Transverse colon (tissue), 4 donors: ENCODE data around the gene EXOSC5. TPM values are rescaled to one million over a fixed set of nuclear protein-coding genes. Genes with fewer than 3 reads are reported as not detected.
A peak's percentile ranks its signal among the peaks of the same experiment; 100 is the strongest.

Experiments
- DNase-seq: peaks from one replicate; pipeline ENCODE4 v3.0.0-alpha.2; 2019
- H3K27ac ChIP-seq, 4 donors: fragments of 200-600 bp; sonication (generic); 2 replicates each; pipeline ENCODE4 v1.5.1; 2016 to 2018; ENCODE audit warnings: inconsistent platforms in 4 of 4
- H3K27me3 ChIP-seq: fragments of 200-600 bp; sonication (generic); 2 replicates; pipeline ENCODE4 v1.5.1; 2017; ENCODE audit warnings: inconsistent platforms
- H3K36me3 ChIP-seq, 4 donors: fragments of 200-600 bp; sonication (generic); 2 replicates each; pipeline ENCODE4 v1.5.1; 2017 to 2019; ENCODE audit warnings: inconsistent platforms in 4 of 4
- H3K4me1 ChIP-seq, 4 donors: fragments of 200-600 bp; sonication (generic); 2 replicates each; pipeline ENCODE4 v1.5.1; 2017 to 2020; ENCODE audit warnings: inconsistent platforms in 4 of 4
- H3K4me3 ChIP-seq, 4 donors: fragments of 200-600 bp; sonication (generic); 1 replicate in 1 of 4; 2 replicates in 3 of 4; pipeline versions ENCODE4 v1.5.1 to v1.6.1; 2017 to 2019; ENCODE audit warnings: inconsistent platforms in 4 of 4
- H3K9me3 ChIP-seq, 2 donors: fragments of 200-600 bp; sonication (generic); 2 replicates each; pipeline ENCODE4 v1.5.1; 2017 to 2019; ENCODE audit warnings: inconsistent platforms in 2 of 2
- CTCF ChIP-seq, 5 experiments: fragments of 200-600 bp in 3 of 5; fragments of 450-650 bp in 2 of 5; sonication (generic) in 3 of 5; IDR thresholded peaks; 1 replicate in 2 of 5; 2 replicates in 3 of 5; pipeline ENCODE4 v1.5.1; 2016 to 2017; ENCODE audit warnings: antibody characterized with exemption in 5 of 5, inconsistent platforms in 3 of 5, mild to moderate bottlenecking in 2 of 5, moderate library complexity in 1 of 5
- EP300 ChIP-seq: sonication (generic); formaldehyde crosslinking; IDR thresholded peaks from one replicate; pipeline ENCODE4 v1.6.1; 2017; ENCODE audit warnings: antibody characterized with exemption, low read depth
- POLR2A ChIP-seq: fragments of 450-650 bp; IDR thresholded peaks from one replicate; pipeline ENCODE4 v1.6.1; 2016; ENCODE audit warnings: antibody characterized with exemption, mild to moderate bottlenecking, moderate library complexity
- POLR2AphosphoS5 ChIP-seq, 3 donors: sonication (generic); formaldehyde crosslinking; IDR thresholded peaks; one replicate each; pipeline ENCODE4 v1.6.1; 2016; ENCODE audit warnings: antibody characterized with exemption in 3 of 3
- WGBS, 2 donors: methylation state at CpG; one replicate each; pipeline ENCODE4 v1.1.5; 2018; ENCODE audit warnings: low coverage in 1 of 2; 5-methylcytosine and 5-hydroxymethylcytosine counted together
- in situ Hi-C, 4 donors: fragments of 200-750 bp; cut with MboI; loops; one replicate each; pipeline versions ENCODE4 v1.15.0 to v1.15.1; 2017; ENCODE audit warnings: low sequenced_read_pairs in 3 of 4, low pct_ligation_motif_present in 1 of 4, low pct_unique_long_range_greater_than_20kb in 1 of 4
- intact Hi-C: fragments of 100-400 bp; cut with DNase I; formaldehyde crosslinking; loops from one replicate; pipeline ENCODE4 v1.15.1; 2023; ENCODE audit warnings: low total_unique reads
- total RNA-seq, 4 donors: library from RNA; depleted of rRNA; stranded (reverse); fragments of >200 nt; gene quantifications; one replicate each; pipeline ENCODE4 v1.1.0, GENCODE V29; 2016

Gene EXOSC5
- total RNA-seq, 4 donors from 2014 or later = 4.0 to 20.6 (median 10.8) TPM

DNA sequence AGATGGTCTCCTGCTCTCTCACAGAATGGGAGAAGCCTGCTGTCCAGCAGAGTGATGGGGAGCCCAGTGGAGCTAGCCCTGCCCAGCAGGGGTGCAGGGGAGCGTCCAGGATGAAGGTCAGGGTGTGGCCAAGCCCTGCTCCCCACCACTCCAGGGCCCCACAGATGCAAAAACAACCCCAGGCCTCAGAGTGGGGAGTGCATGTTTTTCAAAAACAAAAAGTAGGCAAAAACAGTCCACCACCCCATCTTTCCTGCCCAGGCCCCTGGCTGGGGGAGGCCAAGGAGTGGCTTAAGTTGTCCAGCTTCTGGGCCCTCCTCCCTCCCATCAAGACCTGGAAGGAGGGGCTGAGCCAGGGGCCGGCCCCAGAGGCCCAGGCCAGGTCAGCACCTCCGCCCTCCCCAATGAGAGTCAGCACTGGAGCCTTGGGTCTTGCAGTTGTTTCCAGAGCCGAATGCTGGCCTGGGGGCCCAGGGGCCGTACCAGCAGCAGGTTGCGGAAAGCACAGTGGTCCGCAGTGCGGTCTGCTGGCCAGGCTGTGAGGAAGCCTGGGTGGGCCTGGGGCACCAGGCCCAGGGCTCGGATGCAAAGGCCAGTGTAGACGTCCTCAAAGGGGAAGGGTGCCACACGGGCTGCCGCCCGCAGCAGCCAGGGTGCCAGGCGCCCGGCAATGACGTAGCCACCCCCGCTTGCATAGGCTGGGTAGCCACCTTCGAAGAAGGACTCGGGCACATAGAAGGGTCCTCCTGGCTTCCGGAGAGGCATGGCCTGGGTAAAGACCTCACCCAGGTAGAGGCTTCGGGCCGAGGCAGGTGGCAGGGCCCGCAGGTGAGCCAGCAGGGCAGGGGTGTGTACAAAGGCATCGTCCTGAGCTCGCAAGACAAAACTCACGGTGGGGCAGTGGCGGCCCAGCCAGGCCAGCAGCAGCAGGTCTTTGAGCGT is 28.3 kb upstream of the EXOSC5 start:
- H3K4me3 ChIP-seq = peak overlapping the region in 3 of 4 donors; percentile 46 to 68 (median 52)
- peaks cover 0 to 6% (median 2%) of the 10 kb centered on the region in 4 donors for H3K36me3 ChIP-seq
- in situ Hi-C loops = no loop called here
- intact Hi-C loops = no loop called here
- no peaks in the 10 kb centered on the region for H3K27me3 ChIP-seq
- peak; percentile 25 for DNase-seq
- H3K27ac ChIP-seq = peak overlapping the region; percentile 86 to 94 (median 90)
- no peaks in the 10 kb centered on the region for H3K9me3 ChIP-seq
- TF ChIP-seq POLR2A (no peak), CTCF (IDR thresholded peaks at IDR 0.05) (no peak), POLR2AphosphoS5 (IDR thresholded peaks at IDR 0.05) (no peak), EP300 (no peak)
- WGBS, 2 donors = 61% methylated on average over 13 of the region's 28 CpGs; no CpG with 5 or more reads in 1 of the 2 donors
- peaks cover 24 to 62% (median 53%) of the 10 kb centered on the region in 4 donors for H3K4me1 ChIP-seq

DNA sequence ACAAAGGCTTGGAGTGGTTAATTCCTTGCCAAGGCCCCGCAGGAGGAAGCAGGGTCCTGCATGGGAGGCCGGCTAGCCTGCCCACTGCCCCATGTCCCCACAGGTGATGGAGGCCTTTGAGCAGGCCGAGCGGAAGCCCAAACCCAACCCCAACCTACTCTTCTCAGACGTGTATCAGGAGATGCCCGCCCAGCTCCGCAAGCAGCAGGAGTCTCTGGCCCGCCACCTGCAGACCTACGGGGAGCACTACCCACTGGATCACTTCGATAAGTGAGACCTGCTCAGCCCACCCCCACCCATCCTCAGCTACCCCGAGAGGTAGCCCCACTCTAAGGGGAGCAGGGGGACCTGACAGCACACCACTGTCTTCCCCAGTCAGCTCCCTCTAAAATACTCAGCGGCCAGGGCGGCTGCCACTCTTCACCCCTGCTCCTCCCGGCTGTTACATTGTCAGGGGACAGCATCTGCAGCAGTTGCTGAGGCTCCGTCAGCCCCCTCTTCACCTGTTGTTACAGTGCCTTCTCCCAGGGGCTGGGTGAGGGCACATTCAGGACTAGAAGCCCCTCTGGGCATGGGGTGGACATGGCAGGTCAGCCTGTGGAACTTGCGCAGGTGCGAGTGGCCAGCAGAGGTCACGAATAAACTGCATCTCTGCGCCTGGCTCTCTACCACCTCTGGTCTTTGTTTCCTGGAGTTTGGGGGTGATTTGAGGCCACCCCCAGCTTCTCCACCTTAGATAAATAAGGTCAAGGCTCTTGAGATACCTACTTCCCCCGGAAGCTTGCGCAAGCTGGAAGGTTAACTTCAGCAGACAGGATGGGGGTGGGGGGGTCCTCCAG is 27.4 kb upstream of the EXOSC5 start:
- Histone ChIP-seq H3K27me3 (no peaks in the 10 kb centered on the region), H3K4me1 (peaks cover 24 to 63% (median 53%) of the 10 kb centered on the region in 4 donors), H3K4me3 (peak overlapping the region in 1 of 4 donors; percentile 68), H3K36me3 (peaks cover 0 to 11% (median 5%) of the 10 kb centered on the region in 4 donors), H3K27ac (peak overlapping the region in 3 of 4 donors; percentile 86 to 90 (median 89)), H3K9me3 (no peaks in the 10 kb centered on the region)
- 88% methylated on average over 21 of the region's 21 CpGs; no CpG with 5 or more reads in 1 of the 2 donors for WGBS, 2 donors
- intact Hi-C loops (no loop called here), in situ Hi-C loops (no loop called here)
- DNase-seq = no peak
- TF ChIP-seq EP300 (no peak), CTCF (IDR thresholded peaks at IDR 0.05) (no peak), POLR2A (no peak)

- 92% methylated on average over 12 of the region's 12 CpGs; no CpG with 5 or more reads in 1 of the 2 donors for WGBS, 2 donors
- Histone ChIP-seq H3K27ac (no peak overlapping the region), H3K36me3 (peaks cover 0 to 20% (median 10%) of the 10 kb centered on the region in 4 donors)
Observed at GRCh38 chr19:41422955-41423354, 25.8 kb upstream of the EXOSC5 start.

More at GRCh38 chr19:41422955-41423354, 25.8 kb upstream of the EXOSC5 start:
- intact Hi-C loops = no loop called here
- Histone ChIP-seq H3K9me3 (no peaks in the 10 kb centered on the region), H3K27me3 (no peaks in the 10 kb centered on the region), H3K4me1 (peaks cover 16 to 54% (median 44%) of the 10 kb centered on the region in 4 donors), H3K4me3 (no peak overlapping the region)
- no peak for DNase-seq
- in situ Hi-C loops = no loop called here
- TF ChIP-seq EP300 (no peak), CTCF (IDR thresholded peaks at IDR 0.05) (no peak), POLR2A (no peak), POLR2AphosphoS5 (IDR thresholded peaks at IDR 0.05) (no peak)
